ENCODE results near the gene ZNF391. TPM values are rescaled to one million over a fixed set of nuclear protein-coding genes. Genes with fewer than 3 reads are reported as not detected.

ZNF391 gene
- total RNA-seq, 1 donor from 2014 or later: 1.3 TPM

GRCh38 chr6:27439371-27439770 lies 50.8 kb downstream of the ZNF391 start:
- Histone ChIP-seq H3K36me3 (no peaks in the 10 kb centered on the region), H3K9me3 (replicated peaks) (peaks cover 48% of the 10 kb centered on the region), H3K27ac (replicated peaks) (no peak overlapping the region), H3K4me3 (no peak overlapping the region), H3K4me1 (no peaks in the 10 kb centered on the region), H3K27me3 (ENCODE audit: low read depth) (no peaks in the 10 kb centered on the region)
- no peak for DNase-seq
- intact Hi-C loops (cut with micrococcal nuclease): no loop called here
- no peak for TF ChIP-seq CTCF (IDR thresholded peaks at IDR 0.05; ENCODE audit: borderline replicate concordance)

GRCh38 chr6:27441001-27441400 lies 52.4 kb downstream of the ZNF391 start:
- no peak for DNase-seq
- intact Hi-C loops (cut with micrococcal nuclease): no loop called here
- no peak overlapping the region for H3K27ac ChIP-seq (replicated peaks)
- peaks cover 54% of the 10 kb centered on the region for H3K9me3 ChIP-seq (replicated peaks)
- no peak overlapping the region for H3K4me3 ChIP-seq
- H3K27me3 ChIP-seq (ENCODE audit: low read depth): no peaks in the 10 kb centered on the region
- H3K4me1 ChIP-seq: no peaks in the 10 kb centered on the region
- peaks cover 6% of the 10 kb centered on the region for H3K36me3 ChIP-seq
- TF ChIP-seq CTCF (IDR thresholded peaks at IDR 0.05; ENCODE audit: borderline replicate concordance): no peak

GRCh38 chr6:27442932-27443331 lies 54.4 kb downstream of the ZNF391 start:
- intact Hi-C loops (cut with micrococcal nuclease): no loop called here
- peaks cover 73% of the 10 kb centered on the region for H3K9me3 ChIP-seq (replicated peaks)
- H3K27me3 ChIP-seq (ENCODE audit: low read depth): no peaks in the 10 kb centered on the region
- H3K4me1 ChIP-seq: no peaks in the 10 kb centered on the region
- DNase-seq: no peak
- H3K36me3 ChIP-seq: peaks cover 23% of the 10 kb centered on the region
- H3K4me3 ChIP-seq: no peak overlapping the region
- no peak overlapping the region for H3K27ac ChIP-seq (replicated peaks)
- TF ChIP-seq CTCF (IDR thresholded peaks at IDR 0.05; ENCODE audit: borderline replicate concordance): no peak

- TF ChIP-seq CTCF (IDR thresholded peaks at IDR 0.05; ENCODE audit: borderline replicate concordance): no peak
- Histone ChIP-seq H3K36me3 (peaks cover 78% of the 10 kb centered on the region), H3K27me3 (ENCODE audit: low read depth) (no peaks in the 10 kb centered on the region), H3K4me3 (no peak overlapping the region), H3K4me1 (no peaks in the 10 kb centered on the region), H3K27ac (replicated peaks) (no peak overlapping the region), H3K9me3 (replicated peaks) (peaks cover 98% of the 10 kb centered on the region)
- intact Hi-C loops (cut with micrococcal nuclease): no loop called here
- no peak for DNase-seq
Observed at GRCh38 chr6:27448456-27448855, 59.9 kb downstream of the ZNF391 start.

- H3K27ac ChIP-seq (replicated peaks): no peak overlapping the region
- peaks cover 97% of the 10 kb centered on the region for H3K36me3 ChIP-seq
- no peaks in the 10 kb centered on the region for H3K4me1 ChIP-seq
- intact Hi-C loops (cut with micrococcal nuclease): no loop called here
- H3K27me3 ChIP-seq (ENCODE audit: low read depth): no peaks in the 10 kb centered on the region
- TF ChIP-seq CTCF (IDR thresholded peaks at IDR 0.05; ENCODE audit: borderline replicate concordance): no peak
- H3K9me3 ChIP-seq (replicated peaks): peaks cover 99% of the 10 kb centered on the region
- no peak for DNase-seq
- H3K4me3 ChIP-seq: no peak overlapping the region
Observed at GRCh38 chr6:27451660-27452390, 63.3 kb downstream of the ZNF391 start.
